Ovary (tissue), 9 donors: Measurements from ENCODE around the gene CFP. TPM values are rescaled to one million over a fixed set of nuclear protein-coding genes. Genes with fewer than 3 reads are reported as not detected.

Experiments
- DNase-seq, 5 donors: peaks; one replicate each; pipeline ENCODE4 v3.0.0-alpha.2; 2019 to 2020
- H3K27ac ChIP-seq, 2 donors: fragments of 200-600 bp; one replicate each; pipeline versions ENCODE4 v1.5.1 to v1.8.0; 2019 to 2022
- H3K27me3 ChIP-seq: fragments of 200-600 bp; one replicate; pipeline ENCODE4 v1.8.0; 2022
- H3K36me3 ChIP-seq: fragments of 200-600 bp; sonication (generic); one replicate; pipeline ENCODE4 v1.5.1; 2019
- H3K4me1 ChIP-seq: one replicate; pipeline ENCODE4 v1.8.1; 2013; ENCODE audit warnings: mild to moderate bottlenecking, moderate library complexity; ENCODE audit not compliant: insufficient read depth
- H3K4me3 ChIP-seq: fragments of 200-600 bp; sonication (generic); one replicate; pipeline ENCODE4 v1.5.1; 2017
- H3K9me3 ChIP-seq, 2 donors: fragments of 200-600 bp in 1 of 2; sonication (generic) in 1 of 2; one replicate each; pipeline versions ENCODE4 v1.5.1 to v1.8.1; 2013 to 2019; ENCODE audit warnings: mild to moderate bottlenecking in 1 of 2, moderate library complexity in 1 of 2
- CTCF ChIP-seq, 3 donors: fragments of 450-650 bp in 2 of 3; fragments of 200-600 bp in 1 of 3; IDR thresholded peaks; one replicate each; pipeline versions ENCODE4 v1.5.1 to v1.8.0; 2016 to 2022; ENCODE audit warnings: antibody characterized with exemption in 3 of 3, mild to moderate bottlenecking in 1 of 3
- EP300 ChIP-seq: sonication (generic); formaldehyde crosslinking; IDR thresholded peaks from one replicate; pipeline ENCODE4 v1.6.1; 2017; ENCODE audit warnings: antibody characterized with exemption
- POLR2A ChIP-seq: fragments of 450-650 bp; IDR thresholded peaks from one replicate; pipeline ENCODE4 v1.6.1; 2017; ENCODE audit warnings: antibody characterized with exemption, mild to moderate bottlenecking, moderate library complexity
- WGBS, 3 donors: extraction: QIAGEN DNeasy Blood & Tissue Kit in 1 of 3; methylation state at CpG; one replicate each; pipeline versions ENCODE4 v1.1.5 to v1.1.7; 2013 to 2017; 5-methylcytosine and 5-hydroxymethylcytosine counted together
- intact Hi-C, 4 donors: fragments of 100-400 bp; cut with DNase I; formaldehyde crosslinking; loops; one replicate each; pipeline versions ENCODE4 v1.11.0 to v1.15.1; 2022 to 2023
- polyA plus RNA-seq, 2 donors: library from polyadenylated mRNA; stranded (reverse); fragments of 200-250 nt in 1 of 2; fragments of 350-450 nt in 1 of 2; fragmentation: Illumina TruSeq in 1 of 2; extraction: RNeasy Lipid Tissue Mini Kit (QIAGEN cat#74804) in 1 of 2; gene quantifications; one replicate each; pipeline ENCODE4 v1.2.3, GENCODE V29; 2013 to 2014
- total RNA-seq, 7 donors: library from RNA; depleted of rRNA in 2 of 7; stranded (reverse); fragments of >200 nt in 2 of 7; fragmentation: NEBNext Ultra II Directional in 3 of 7; extraction: Animal tissue kit (Norgen Biotek cat#: 25700) in 3 of 7; gene quantifications; one replicate each; pipeline versions ENCODE4 v1.1.0 to v1.2.4, GENCODE V29; 2016 to 2023
- donor health status: DM: no; HTN: no; CAD: no; lungs with moderate emphysema.
- donor health status: DM: no; HTN: no; CAD: no.
- donor health status: Bipolar disorder and iron deficiency.
- donor health status: DM: yes; HTN: yes; CAD: no.
- donor health status: DM: no; HTN: no; CAD: no.
- donor health status: DM: yes; HTN: yes; CAD: no.

Gene CFP
- total and polyA plus RNA-seq, 9 donors: 0.72 to 3.2 (median 1.6) TPM

- no peaks in the 10 kb centered on the region for H3K27me3 ChIP-seq
- no peak for DNase-seq
- 49 to 51% (median 50%) methylated on average over 6 of the region's 6 CpGs for WGBS, 3 donors
- TF ChIP-seq CTCF (IDR thresholded peaks at IDR 0.05): no peak
- no peak for TF ChIP-seq EP300
- TF ChIP-seq POLR2A: no peak
- H3K9me3 ChIP-seq: no peaks in the 10 kb centered on the region
- H3K4me1 ChIP-seq: peaks cover 4% of the 10 kb centered on the region
- intact Hi-C loops: no loop called here
- H3K27ac ChIP-seq: no peak overlapping the region
- H3K36me3 ChIP-seq: no peaks in the 10 kb centered on the region
- H3K4me3 ChIP-seq: no peak overlapping the region
Measured at GRCh38 chrX:47584714-47585113, 45.0 kb downstream of the CFP start.

GRCh38 chrX:47583240-47583861, 46.4 kb downstream of the CFP start:
- H3K4me1 ChIP-seq: peaks cover 4% of the 10 kb centered on the region
- no peaks in the 10 kb centered on the region for H3K9me3 ChIP-seq
- peak overlapping the region; percentile 45 for H3K4me3 ChIP-seq
- DNase-seq: peak in 1 of 5 donors; percentile 23
- intact Hi-C loops: no loop called here
- H3K27me3 ChIP-seq: no peaks in the 10 kb centered on the region
- TF ChIP-seq POLR2A (no peak), EP300 (no peak), CTCF (IDR thresholded peaks at IDR 0.05) (no peak)
- H3K27ac ChIP-seq: peak overlapping the region; percentile 48 to 65
- no peaks in the 10 kb centered on the region for H3K36me3 ChIP-seq
- WGBS, 3 donors: 43 to 48% (median 43%) methylated on average over 8 of the region's 8 CpGs

- peak within 1 kb of the TSS; percentile 65 to 88 for H3K27ac ChIP-seq
- peak within 1 kb of the TSS; percentile 45 for H3K4me3 ChIP-seq
- peak; percentile 89 to 95 (median 91) for DNase-seq
- H3K4me1 ChIP-seq: peaks cover 6% of the 10 kb centered on the region
- no peaks in the 10 kb centered on the region for H3K27me3 ChIP-seq
- peak in 1 of 3 donors; percentile 12 for TF ChIP-seq CTCF (IDR thresholded peaks at IDR 0.05)
- TF ChIP-seq POLR2A: peak; percentile 68
- TF ChIP-seq EP300: no peak
- no peaks in the 10 kb centered on the region for H3K9me3 ChIP-seq
- no peaks in the 10 kb centered on the region for H3K36me3 ChIP-seq
- intact Hi-C loops: no loop called here
- 22 to 42% (median 28%) methylated on average over 27 to 28 of the region's 28 CpGs for WGBS, 3 donors
Measured at GRCh38 chrX:47581731-47582647, 47.7 kb downstream of the CFP start, which contains the start of gene TIMP1. Gene TIMP1 (plus strand): TSS chrX:47582436. CDS start chrX:47583416, 980 bp downstream.

GRCh38 chrX:47579537-47579936, 50.2 kb downstream of the CFP start:
- H3K4me3 ChIP-seq: no peak overlapping the region
- no peaks in the 10 kb centered on the region for H3K27me3 ChIP-seq
- WGBS, 3 donors: 55 to 64% (median 58%) methylated on average over 9 of the region's 9 CpGs
- intact Hi-C loops: loop anchor here in 2 of 4 donors (10.0 kb wide), 2 partner anchors 65 kb away; no protein-coding TSS in a partner anchor
- H3K9me3 ChIP-seq: no peaks in the 10 kb centered on the region
- DNase-seq: no peak
- TF ChIP-seq EP300 (no peak), CTCF (IDR thresholded peaks at IDR 0.05) (no peak), POLR2A (no peak)
- peaks cover 6% of the 10 kb centered on the region for H3K4me1 ChIP-seq
- H3K36me3 ChIP-seq: no peaks in the 10 kb centered on the region
- H3K27ac ChIP-seq: no peak overlapping the region
